H1 (cell line): ENCODE measurements around the gene CCL23. TPM values are rescaled to one million over a fixed set of nuclear protein-coding genes. Genes with fewer than 3 reads are reported as not detected.

Source experiments
- ATF3 ChIP-seq: IDR thresholded peaks from 2 replicates; pipeline ENCODE4 v1.6.1; 2011; ENCODE audit warnings: low read depth, mild to moderate bottlenecking, low read length; ENCODE audit not compliant: insufficient read depth
- EGR1 ChIP-seq: IDR thresholded peaks from 2 replicates; pipeline ENCODE4 v1.6.1; 2011; ENCODE audit warnings: low read depth, low read length, borderline replicate concordance
- SIN3A ChIP-seq, 2 experiments: IDR thresholded peaks in 1 of 2; conservative IDR thresholded peaks in 1 of 2; 2 replicates each; pipeline ENCODE4 v1.6.1; 2011 to 2012; ENCODE audit warnings: low read length in 2 of 2, improper control_type of control experiment in 1 of 2, low read depth in 1 of 2, mild to moderate bottlenecking in 1 of 2
- polyA plus RNA-seq, 7 experiments: library from polyadenylated mRNA; depleted of rRNA in 3 of 7; stranded (reverse) in 5 of 7; unstranded in 2 of 7; fragments of >200 nt in 5 of 7; fragments of 200-250 nt in 2 of 7; gene quantifications; 1 replicate in 5 of 7; 2 replicates in 1 of 7; 4 replicates in 1 of 7; pipeline versions ENCODE4 v1.2.1 to v1.2.3, GENCODE V29; 2011 to 2013; ENCODE audit warnings: missing spikeins in 2 of 7, mixed read lengths in 2 of 7
- total RNA-seq: library from RNA; stranded (reverse); fragmentation: NEBNext Ultra II Directional; extraction: Animal tissue kit (Norgen Biotek cat#: 25700); gene quantifications from 2 replicates; pipeline ENCODE4 v1.2.1, GENCODE V29; 2021

The CCL23 gene
- total and polyA plus RNA-seq, 2 of the 8 experiments (the other 6 are each of a cell fraction or from before 2014, with no cell fraction given): not detected

GRCh38 chr17:36066365-36066985 lies 48.7 kb upstream of the CCL23 start (continued):
- TF ChIP-seq ATF3 (no peak), SIN3A (conservative IDR thresholded peaks at IDR 0.05 in 1 of 2, IDR thresholded peaks at IDR 0.05 in 1 of 2; ENCODE audit: low read depth in 1 of 2, low read length in 2 of 2) (no peak), EGR1 (no peak)
